ENCODE results near the gene ARHGEF17. TPM values are rescaled to one million over a fixed set of nuclear protein-coding genes. Genes with fewer than 3 reads are reported as not detected.

ARHGEF17 gene
- total RNA-seq, 4 donors from 2014 or later: 12.0 to 44.9 (median 27.1) TPM

- H3K27ac ChIP-seq: no peak overlapping the region
- DNase-seq: no peak
- intact Hi-C loops (cut with DNase I; ENCODE audit: low total_unique reads): no loop called here
- H3K9me3 ChIP-seq: no peaks in the 10 kb centered on the region
- H3K36me3 ChIP-seq: no peaks in the 10 kb centered on the region
- in situ Hi-C loops (cut with MboI; ENCODE audit: low pct_ligation_motif_present in 1 of 4, low pct_unique_long_range_greater_than_20kb in 1 of 4, low sequenced_read_pairs in 3 of 4): no loop called here
- H3K27me3 ChIP-seq: peaks cover 33% of the 10 kb centered on the region
- H3K4me3 ChIP-seq: no peak overlapping the region
- no peak for TF ChIP-seq CTCF (IDR thresholded peaks at IDR 0.05)
- no peak for TF ChIP-seq EP300 (IDR thresholded peaks at IDR 0.05; ENCODE audit: low read depth)
- WGBS, 2 donors (ENCODE audit: low coverage in 1 of 2): 91% methylated on average over 2 of the region's 2 CpGs; no CpG with 5 or more reads in 1 of the 2 donors
- peaks cover 0 to 5% (median 3%) of the 10 kb centered on the region in 4 donors for H3K4me1 ChIP-seq
These were observed 44.4 kb upstream of the ARHGEF17 start for GRCh38 chr11:73263640-73264039.

- Histone ChIP-seq H3K27me3 (peaks cover 33% of the 10 kb centered on the region), H3K27ac (no peak overlapping the region), H3K4me1 (peaks cover 0 to 11% (median 4%) of the 10 kb centered on the region in 4 donors), H3K4me3 (no peak overlapping the region), H3K36me3 (no peaks in the 10 kb centered on the region), H3K9me3 (no peaks in the 10 kb centered on the region)
- TF ChIP-seq POLR2A (IDR thresholded peaks at IDR 0.05): no peak
- no peak for TF ChIP-seq CTCF (IDR thresholded peaks at IDR 0.05)
- no peak for TF ChIP-seq POLR2AphosphoS5 (IDR thresholded peaks at IDR 0.05)
- intact Hi-C loops (cut with DNase I; ENCODE audit: low total_unique reads) (no loop called here), in situ Hi-C loops (cut with MboI; ENCODE audit: low pct_ligation_motif_present in 1 of 4, low pct_unique_long_range_greater_than_20kb in 1 of 4, low sequenced_read_pairs in 3 of 4) (no loop called here)
- WGBS, 2 donors (ENCODE audit: low coverage in 1 of 2): 87% methylated on average over 4 of the region's 4 CpGs; no CpG with 5 or more reads in 1 of the 2 donors
- no peak for DNase-seq
These were observed 42.7 kb upstream of the ARHGEF17 start for GRCh38 chr11:73265278-73265810.

GRCh38 chr11:73265853-73266645, 42.0 kb upstream of the ARHGEF17 start:
- Histone ChIP-seq H3K4me3 (no peak overlapping the region), H3K9me3 (no peaks in the 10 kb centered on the region), H3K4me1 (peaks cover 0 to 16% (median 4%) of the 10 kb centered on the region in 4 donors), H3K36me3 (no peaks in the 10 kb centered on the region), H3K27ac (no peak overlapping the region), H3K27me3 (peaks cover 33% of the 10 kb centered on the region)
- TF ChIP-seq CTCF (IDR thresholded peaks at IDR 0.05) (no peak), EP300 (IDR thresholded peaks at IDR 0.05; ENCODE audit: low read depth) (no peak), POLR2AphosphoS5 (IDR thresholded peaks at IDR 0.05) (no peak), POLR2A (IDR thresholded peaks at IDR 0.05) (no peak)
- WGBS, 2 donors (ENCODE audit: low coverage in 1 of 2): 86% methylated on average over 3 of the region's 3 CpGs; no CpG with 5 or more reads in 1 of the 2 donors
- in situ Hi-C loops (cut with MboI; ENCODE audit: low pct_ligation_motif_present in 1 of 4, low pct_unique_long_range_greater_than_20kb in 1 of 4, low sequenced_read_pairs in 3 of 4): no loop called here
- intact Hi-C loops (cut with DNase I; ENCODE audit: low total_unique reads): no loop called here
- DNase-seq: no peak

GRCh38 chr11:73266646-73267020, 41.4 kb upstream of the ARHGEF17 start:
- DNase-seq: no peak

More at GRCh38 chr11:73266646-73267020, 41.4 kb upstream of the ARHGEF17 start:
- peaks cover 33% of the 10 kb centered on the region for H3K27me3 ChIP-seq
- H3K4me3 ChIP-seq: no peak overlapping the region
- in situ Hi-C loops (cut with MboI; ENCODE audit: low pct_ligation_motif_present in 1 of 4, low pct_unique_long_range_greater_than_20kb in 1 of 4, low sequenced_read_pairs in 3 of 4): no loop called here
- H3K4me1 ChIP-seq: peaks cover 0 to 16% (median 4%) of the 10 kb centered on the region in 4 donors
- no peaks in the 10 kb centered on the region for H3K9me3 ChIP-seq
- 70 to 83% methylated on average over 1 to 4 of the region's 4 CpGs for WGBS, 2 donors (ENCODE audit: low coverage in 1 of 2)
- no peak for TF ChIP-seq POLR2A (IDR thresholded peaks at IDR 0.05)
- no peaks in the 10 kb centered on the region for H3K36me3 ChIP-seq
- intact Hi-C loops (cut with DNase I; ENCODE audit: low total_unique reads): no loop called here
- H3K27ac ChIP-seq: no peak overlapping the region

Data from transverse colon (tissue), 4 donors.